Fibroblast of skin of right biceps (primary cell): ENCODE measurements around the gene ERCC8.

Experiments used
- DNase-seq: peaks from one replicate; pipeline ENCODE4 v3.0.0-alpha.2; 2013

Gene ERCC8

GRCh38 chr5:60833520-60833919 is 111.3 kb downstream of the ERCC8 start:
- no peak for DNase-seq

GRCh38 chr5:60830581-60831127 is 114.2 kb downstream of the ERCC8 start:
- no peak for DNase-seq

- no peak for DNase-seq
Measured at GRCh38 chr5:60829490-60830266, 115.2 kb downstream of the ERCC8 start.

- DNase-seq = no peak
Measured at GRCh38 chr5:60827201-60827600, 117.7 kb downstream of the ERCC8 start.

- no peak for DNase-seq
Measured at GRCh38 chr5:60826653-60827052, 118.2 kb downstream of the ERCC8 start.
